ENCODE data around the gene CEACAM18.

DNA sequence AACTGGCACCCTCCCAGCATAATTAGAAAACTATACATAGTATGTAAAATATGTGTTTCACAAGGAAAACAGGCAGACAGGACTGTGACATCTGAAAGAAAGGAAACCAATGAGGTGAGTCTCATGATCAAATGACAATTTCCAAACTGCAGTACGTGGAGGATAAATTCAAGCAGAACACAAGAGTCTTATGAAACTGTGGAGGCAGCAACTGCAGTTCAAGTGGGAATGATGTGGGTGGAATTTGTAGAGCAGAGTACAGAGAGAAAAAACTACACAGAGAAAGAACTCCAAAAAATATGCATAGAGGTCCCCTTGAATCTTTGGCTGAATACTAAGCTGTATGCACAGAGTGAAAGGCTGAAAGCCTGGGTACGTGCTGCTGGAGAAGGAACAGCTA lies 43.4 kb downstream of the CEACAM18 start:
- TF ChIP-seq, protein P1, sequence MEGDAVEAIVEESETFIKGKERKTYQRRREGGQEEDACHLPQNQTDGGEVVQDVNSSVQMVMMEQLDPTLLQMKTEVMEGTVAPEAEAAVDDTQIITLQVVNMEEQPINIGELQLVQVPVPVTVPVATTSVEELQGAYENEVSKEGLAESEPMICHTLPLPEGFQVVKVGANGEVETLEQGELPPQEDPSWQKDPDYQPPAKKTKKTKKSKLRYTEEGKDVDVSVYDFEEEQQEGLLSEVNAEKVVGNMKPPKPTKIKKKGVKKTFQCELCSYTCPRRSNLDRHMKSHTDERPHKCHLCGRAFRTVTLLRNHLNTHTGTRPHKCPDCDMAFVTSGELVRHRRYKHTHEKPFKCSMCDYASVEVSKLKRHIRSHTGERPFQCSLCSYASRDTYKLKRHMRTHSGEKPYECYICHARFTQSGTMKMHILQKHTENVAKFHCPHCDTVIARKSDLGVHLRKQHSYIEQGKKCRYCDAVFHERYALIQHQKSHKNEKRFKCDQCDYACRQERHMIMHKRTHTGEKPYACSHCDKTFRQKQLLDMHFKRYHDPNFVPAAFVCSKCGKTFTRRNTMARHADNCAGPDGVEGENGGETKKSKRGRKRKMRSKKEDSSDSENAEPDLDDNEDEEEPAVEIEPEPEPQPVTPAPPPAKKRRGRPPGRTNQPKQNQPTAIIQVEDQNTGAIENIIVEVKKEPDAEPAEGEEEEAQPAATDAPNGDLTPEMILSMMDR (IDR thresholded peaks at IDR 0.05; ENCODE audit: low read length) = no peak
- no peak for TF ChIP-seq EZH2 (IDR thresholded peaks at IDR 0.05; ENCODE audit: borderline replicate concordance, low read length)
